ENCODE measurements around the gene GTF2IRD1.
"Not testable (repeated sequence)": the region's sequence is repeated elsewhere in the genome, so short reads cannot be mapped to it uniquely, and the experiment has no call there.

Gene GTF2IRD1

GRCh38 chr7:74418538-74418937 lies 35.2 kb upstream of the GTF2IRD1 start:
- no peak for DNase-seq (ENCODE audit: low read depth)
- TF ChIP-seq CTCF (conservative IDR thresholded peaks at IDR 0.05; ENCODE audit: low read depth, low read length), result no peak
- H3K4me3 ChIP-seq (ENCODE audit: low read length), result no peak overlapping the region

DNA sequence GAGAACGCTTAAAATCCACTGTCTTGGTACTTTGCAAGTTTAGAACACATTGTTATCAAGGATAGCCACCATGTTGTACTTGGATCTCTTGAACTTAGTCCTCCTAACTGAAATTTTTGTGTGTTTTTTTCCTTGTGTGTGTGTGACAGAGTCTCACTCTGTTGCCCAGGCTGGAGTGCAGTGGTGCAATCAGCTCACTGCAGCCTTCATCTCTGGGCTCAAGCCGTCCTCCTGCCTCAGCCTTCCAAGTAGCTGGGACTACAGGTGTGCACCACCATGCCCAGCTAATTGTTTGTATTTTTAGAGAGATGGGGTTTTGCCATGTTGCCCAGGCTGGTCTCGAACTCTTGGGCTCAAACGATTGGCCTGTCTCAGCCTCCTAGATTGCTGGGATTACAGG lies 34.5 kb upstream of the GTF2IRD1 start:
- H3K4me3 ChIP-seq (ENCODE audit: low read length); DNase-seq (ENCODE audit: low read depth): not testable (repeated sequence)

DNA sequence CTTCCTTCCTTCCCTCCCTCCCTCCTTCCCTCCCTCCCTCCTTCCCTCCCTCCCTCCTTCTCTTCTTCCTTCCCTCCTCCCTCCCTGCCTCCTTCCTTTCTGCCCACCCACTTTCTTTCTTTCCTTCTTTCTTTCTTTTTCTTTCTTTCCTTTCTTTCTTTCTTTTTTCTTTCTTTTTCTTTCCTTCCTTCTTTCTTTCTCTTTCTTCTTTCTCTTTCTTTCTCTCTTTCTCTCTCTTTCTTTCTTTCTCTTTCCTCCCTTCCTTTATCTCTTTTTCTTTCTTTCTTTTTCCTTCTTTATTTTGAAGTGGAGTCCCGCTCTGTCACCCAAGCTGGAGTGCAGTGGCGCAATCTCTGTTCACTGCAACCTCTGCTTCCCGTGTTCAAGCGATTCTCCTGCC lies 33.7 kb upstream of the GTF2IRD1 start:
- DNase-seq (ENCODE audit: low read depth), result no peak
- TF ChIP-seq CTCF (conservative IDR thresholded peaks at IDR 0.05; ENCODE audit: low read depth, low read length), result no peak
- no peak overlapping the region for H3K4me3 ChIP-seq (ENCODE audit: low read length)

DNA sequence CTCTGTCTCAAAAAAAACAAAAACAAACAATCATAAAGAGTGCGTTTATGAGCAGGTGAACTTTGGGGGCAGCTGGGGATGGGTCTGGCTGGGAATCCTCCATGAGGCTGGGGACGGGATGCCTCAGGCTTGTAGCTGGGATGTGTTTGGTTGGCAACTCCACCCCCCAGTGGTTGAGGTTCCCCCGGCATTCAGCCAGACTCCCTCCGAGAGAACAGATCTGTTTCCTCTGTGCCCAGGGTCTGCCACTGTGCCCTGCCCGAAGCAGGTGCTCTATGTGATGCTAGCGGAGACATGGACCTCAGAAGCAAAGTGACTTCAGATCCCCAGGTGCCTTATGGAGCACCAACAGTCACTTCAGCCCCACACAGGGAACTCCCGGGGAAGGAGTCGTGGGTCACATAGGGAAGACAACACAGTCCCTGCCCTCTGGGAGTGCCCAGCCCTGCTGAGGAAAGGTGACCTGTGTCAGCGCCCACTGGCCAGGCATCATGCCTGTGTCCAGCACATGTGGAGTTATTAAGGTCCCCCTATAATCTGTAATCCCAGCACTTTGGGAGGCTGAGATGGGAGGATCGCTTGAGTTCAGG lies 29.3 kb upstream of the GTF2IRD1 start:
- no peak for DNase-seq (ENCODE audit: low read depth)
- TF ChIP-seq CTCF (conservative IDR thresholded peaks at IDR 0.05; ENCODE audit: low read depth, low read length), result no peak
- H3K4me3 ChIP-seq (ENCODE audit: low read length), result no peak overlapping the region

- no peak for TF ChIP-seq CTCF (conservative IDR thresholded peaks at IDR 0.05; ENCODE audit: low read depth, low read length)
- H3K4me3 ChIP-seq (ENCODE audit: low read length), result no peak overlapping the region
- no peak for DNase-seq (ENCODE audit: low read depth)
Measured at GRCh38 chr7:74428023-74428422, 25.7 kb upstream of the GTF2IRD1 start.

DNA sequence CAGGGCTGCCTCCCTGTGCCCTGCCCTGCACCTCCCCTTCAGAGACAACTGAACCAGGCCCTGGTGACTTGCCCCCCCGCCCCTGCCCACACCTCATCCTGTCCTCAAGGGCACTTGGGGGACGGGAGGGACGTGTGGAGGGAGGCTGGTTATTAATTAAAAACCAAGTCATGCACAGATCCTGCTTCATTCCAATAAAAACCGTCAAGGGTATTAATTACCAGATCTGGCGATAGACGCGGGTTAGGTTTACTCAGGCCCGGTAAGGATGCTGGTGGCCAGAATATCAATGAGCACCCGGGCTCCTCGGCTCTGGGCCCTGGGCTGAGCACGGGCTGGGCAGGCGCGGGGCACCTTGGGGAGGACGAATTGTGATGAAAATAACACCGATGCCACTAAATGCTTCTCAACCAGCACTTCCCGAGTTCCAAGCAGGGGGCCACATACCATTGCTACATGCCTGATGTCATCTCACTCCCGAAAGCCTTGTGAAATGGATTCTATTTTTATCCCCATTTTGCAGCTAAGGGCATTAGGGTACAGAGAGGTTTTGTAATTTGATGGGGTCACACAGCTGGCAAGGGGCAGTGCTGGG lies 24.5 kb upstream of the GTF2IRD1 start:
- TF ChIP-seq CTCF (conservative IDR thresholded peaks at IDR 0.05; ENCODE audit: low read depth, low read length), result no peak
- no peak overlapping the region for H3K4me3 ChIP-seq (ENCODE audit: low read length)
- no peak for DNase-seq (ENCODE audit: low read depth)

DNA sequence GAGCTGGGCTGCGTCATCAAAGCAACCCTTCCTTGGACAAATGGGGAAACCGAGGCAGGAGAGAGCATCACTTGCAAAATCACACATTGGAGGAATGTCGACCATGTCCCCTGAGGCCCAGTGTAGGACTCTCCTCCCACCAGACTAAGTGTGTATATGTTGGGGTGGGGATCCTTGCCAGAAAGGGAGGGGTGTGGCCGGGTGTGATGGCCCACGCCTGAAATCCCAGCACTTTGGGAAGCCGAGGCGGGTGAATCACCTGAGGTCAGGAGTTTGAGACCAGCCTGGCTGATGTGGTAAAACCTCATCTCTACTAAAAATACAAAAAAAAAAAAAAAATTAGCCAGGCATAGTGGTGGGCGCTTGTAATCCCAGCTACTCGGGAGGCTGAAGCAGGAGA lies 23.3 kb upstream of the GTF2IRD1 start:
- not testable (repeated sequence) for DNase-seq (ENCODE audit: low read depth); H3K4me3 ChIP-seq (ENCODE audit: low read length)

- DNase-seq (ENCODE audit: low read depth), result no peak
- H3K4me3 ChIP-seq (ENCODE audit: low read length), result no peak overlapping the region
- TF ChIP-seq CTCF (conservative IDR thresholded peaks at IDR 0.05; ENCODE audit: low read depth, low read length), result no peak
Measured at GRCh38 chr7:74430961-74431466, 22.7 kb upstream of the GTF2IRD1 start.

GRCh38 chr7:74437291-74437571 lies 16.5 kb upstream of the GTF2IRD1 start:
- not testable (repeated sequence) for H3K4me3 ChIP-seq (ENCODE audit: low read length); DNase-seq (ENCODE audit: low read depth)
